ENCODE results near the gene ZNF326. TPM values are rescaled to one million over a fixed set of nuclear protein-coding genes. Genes with fewer than 3 reads are reported as not detected.

Gene ZNF326
- total and polyA plus RNA-seq, 2 of the 8 experiments (the other 6 are each of a cell fraction or from before 2014, with no cell fraction given), result 12.2 to 30.6 TPM

DNA sequence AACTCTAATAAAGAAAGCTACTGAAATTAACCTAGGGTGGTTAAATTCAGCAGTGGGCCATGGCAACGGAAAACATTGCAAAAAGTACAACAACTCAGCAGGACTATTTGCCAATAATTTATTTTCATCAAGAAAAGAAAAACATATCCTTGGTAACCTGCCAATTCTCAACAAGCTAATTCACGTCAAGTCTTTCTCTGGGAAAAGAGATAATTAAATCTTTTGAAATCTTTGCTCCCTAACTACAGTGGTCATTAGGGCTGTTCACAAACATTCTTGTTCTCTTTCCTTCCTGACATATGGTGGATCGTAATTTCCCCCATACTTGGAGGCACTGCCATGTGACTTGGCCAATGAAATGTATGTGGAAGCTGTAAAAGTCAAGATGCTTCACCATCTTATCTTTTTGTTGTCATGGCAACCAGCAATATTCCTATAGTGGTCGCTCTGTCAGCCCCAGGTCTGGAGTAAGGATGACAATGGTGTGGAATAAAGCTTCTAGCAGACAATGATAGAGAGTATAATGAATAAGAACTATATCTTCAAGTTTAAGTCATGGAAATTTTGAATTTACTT is 29.6 kb upstream of the ZNF326 start:
- H3K9me3 ChIP-seq (ENCODE audit: insufficient read depth in 2 of 2, low read depth in 1 of 2, low read length in 1 of 2), result no peaks in the 10 kb centered on the region
- POLR2A ChIA-PET (ENCODE audit: partially characterized antibody), result no interaction called here
- no peaks in the 10 kb centered on the region for H3K36me3 ChIP-seq (ENCODE audit: control insufficient read depth in 2 of 4, insufficient read depth in 4 of 4, low read length in 3 of 4)
- CTCF ChIA-PET (ENCODE audit: partially characterized antibody), result interaction anchor here (1.0 to 1.3 kb wide), 3 partner anchors 10 to 13 kb away, joined by 3 to 4 read pairs (median 3); no protein-coding TSS in a partner anchor
- no peak for TF ChIP-seq RFX5 (IDR thresholded peaks at IDR 0.05; ENCODE audit: borderline replicate concordance, low read depth, low read length)
- TF ChIP-seq BCL11A (IDR thresholded peaks at IDR 0.05; ENCODE audit: low read depth in 2 of 2, low read length in 2 of 2), result no peak
- no peak for TF ChIP-seq NANOG (IDR thresholded peaks at IDR 0.05; ENCODE audit: insufficient read depth, low read depth, low read length, poor library complexity, severe bottlenecking)
- no peak for TF ChIP-seq SRF (IDR thresholded peaks at IDR 0.05; ENCODE audit: low read depth, low read length)
- TF ChIP-seq RNF2 (IDR thresholded peaks at IDR 0.05; ENCODE audit: borderline replicate concordance, low read depth, low read length, missing control alignments, poor library complexity, severe bottlenecking), result no peak
- no peak for TF ChIP-seq POLR2A (IDR thresholded peaks at IDR 0.05; ENCODE audit: control extremely low read depth in 1 of 2, low read depth in 2 of 2, low read length in 2 of 2)
- TF ChIP-seq CREB1 (IDR thresholded peaks at IDR 0.05), result no peak
- TF ChIP-seq SIRT6 (IDR thresholded peaks at IDR 0.05; ENCODE audit: low read length), result no peak
- TF ChIP-seq TAF1 (IDR thresholded peaks at IDR 0.05; ENCODE audit: low read depth, low read length), result no peak
- no peak for TF ChIP-seq CHD1 (IDR thresholded peaks at IDR 0.05; ENCODE audit: low read depth, low read length)
- TF ChIP-seq TBP (IDR thresholded peaks at IDR 0.05; ENCODE audit: low read depth, low read length), result no peak
- TF ChIP-seq CBX5 (IDR thresholded peaks at IDR 0.05; ENCODE audit: low read depth, low read length), result no peak
- no peak for TF ChIP-seq ASH2L (IDR thresholded peaks at IDR 0.05; ENCODE audit: low read length)
- TF ChIP-seq JUN (IDR thresholded peaks at IDR 0.05; ENCODE audit: low read depth, low read length), result no peak
- no peak for TF ChIP-seq CBX8 (IDR thresholded peaks at IDR 0.05; ENCODE audit: borderline replicate concordance, low read depth, low read length)
- no peak overlapping the region for H3K18ac ChIP-seq (ENCODE audit: extremely low read depth, low read length)
- no peaks in the 10 kb centered on the region for H3K23me2 ChIP-seq (ENCODE audit: low read depth, low read length)
- no peak overlapping the region for H3K27ac ChIP-seq (ENCODE audit: low read depth, low read length)
- no peaks in the 10 kb centered on the region for H4K20me1 ChIP-seq (replicated peaks in 1 of 2; ENCODE audit: control insufficient read depth in 1 of 2, insufficient read depth in 2 of 2, low read length in 2 of 2)
- no peak overlapping the region for H3K4me3 ChIP-seq (ENCODE audit: extremely low read depth in 1 of 4, insufficient read depth in 2 of 4, low read depth in 3 of 4, low read length in 4 of 4)
- H2BK15ac ChIP-seq (ENCODE audit: low read length), result no peak overlapping the region
- no peak overlapping the region for H2BK120ac ChIP-seq (replicated peaks; ENCODE audit: low read depth, low read length)
- no peak overlapping the region for H2AK5ac ChIP-seq (ENCODE audit: low read depth, low read length)
- no peak overlapping the region for H3K4ac ChIP-seq (replicated peaks; ENCODE audit: insufficient read length, low read depth, low read length)
- no peak overlapping the region for H4K91ac ChIP-seq (replicated peaks; ENCODE audit: insufficient read length, low read length)
- H2AFZ ChIP-seq (ENCODE audit: low read length), result no peak overlapping the region
- FAIRE-seq, result no peak
- no peak overlapping the region for H4K5ac ChIP-seq (ENCODE audit: insufficient read length, low read depth, low read length)
- H3K79me1 ChIP-seq (ENCODE audit: low read depth, low read length), result no peaks in the 10 kb centered on the region
- no peak overlapping the region for H2BK12ac ChIP-seq (ENCODE audit: low read depth, low read length)
- H4K8ac ChIP-seq (ENCODE audit: extremely low read depth, insufficient read depth, low read length), result no peak overlapping the region
- no peaks in the 10 kb centered on the region for H3K79me2 ChIP-seq (ENCODE audit: control insufficient read depth in 1 of 2, insufficient read depth in 2 of 2, low read length in 2 of 2)
- 91% methylated on average over 4 of the region's 4 CpGs; no CpG with 5 or more reads in 1 of the 2 experiments for WGBS, 2 experiments (ENCODE audit: extremely low coverage in 1 of 2, insufficient coverage in 1 of 2, insufficient read length in 1 of 2, insufficient replicate concordance in 2 of 2, low coverage in 1 of 2, low lambda C conversion rate in 2 of 2, missing lambda C conversion rate in 1 of 2)
- no peak overlapping the region for H3K4me2 ChIP-seq (ENCODE audit: insufficient read depth in 1 of 2, low read depth in 2 of 2, low read length in 2 of 2)
- no peak overlapping the region for H3K23ac ChIP-seq (ENCODE audit: insufficient read length)
- no peak overlapping the region for H3K56ac ChIP-seq (replicated peaks; ENCODE audit: insufficient read length, low read depth, low read length)
- H3K14ac ChIP-seq (ENCODE audit: insufficient read length), result no peak overlapping the region
- H3K9ac ChIP-seq (replicated peaks in 1 of 4; ENCODE audit: extremely low read depth in 1 of 4, low read depth in 3 of 4, low read length in 3 of 4), result no peak overlapping the region
- no peak overlapping the region for H2BK20ac ChIP-seq (ENCODE audit: low read length)
- H3K27me3 ChIP-seq (replicated peaks in 1 of 4; ENCODE audit: control insufficient read depth in 3 of 4, extremely low read depth in 1 of 4, insufficient read depth in 3 of 4, low read length in 3 of 4), result no peaks in the 10 kb centered on the region
- no peak for DNase-seq (ENCODE audit: low read depth in 1 of 2, low spot score in 2 of 2)
- H3K4me1 ChIP-seq (replicated peaks in 1 of 4; ENCODE audit: control insufficient read depth in 3 of 4, insufficient read depth in 4 of 4, low read length in 3 of 4), result no peaks in the 10 kb centered on the region
- no peak overlapping the region for H2BK5ac ChIP-seq (ENCODE audit: low read depth, low read length)

All from H1 (cell line).